DND-41 (cell line): ENCODE results near the gene ACSF3.

Source experiments
- ATAC-seq: fragments of 200-7000 bp; cut with Tn5 transposase; 3 replicates; pipeline ENCODE4 v1.9.1; 2021; ENCODE audit warnings: low read depth; ENCODE audit not compliant: insufficient read depth
- DNase-seq: peaks from one replicate; pipeline ENCODE4 v3.0.0-alpha.2; 2020
- H2AFZ ChIP-seq: 2 replicates; pipeline ENCODE4 v1.6.0; 2012; ENCODE audit warnings: low read depth, low read length
- H3K27ac ChIP-seq: 2 replicates; pipeline ENCODE4 v1.5.1; 2012; ENCODE audit warnings: low read length, inconsistent platforms
- H3K27me3 ChIP-seq: fragments of 200-600 bp; sonication (generic); 2 replicates; pipeline ENCODE4 v1.6.0; 2012; ENCODE audit warnings: low read length, mild to moderate bottlenecking, inconsistent platforms; ENCODE audit not compliant: insufficient read depth, poor library complexity
- H3K36me3 ChIP-seq: 2 replicates; pipeline ENCODE4 v1.5.1; 2012; ENCODE audit warnings: low read length, inconsistent platforms; ENCODE audit not compliant: insufficient read depth
- H3K4me1 ChIP-seq: 2 replicates; pipeline ENCODE4 v1.5.1; 2012; ENCODE audit warnings: mild to moderate bottlenecking, low read length; ENCODE audit not compliant: insufficient read depth
- H3K4me2 ChIP-seq: 2 replicates; pipeline ENCODE4 v1.6.0; 2012; ENCODE audit warnings: mild to moderate bottlenecking, moderate library complexity, low read length, inconsistent platforms; ENCODE audit not compliant: insufficient read depth
- H3K4me3 ChIP-seq, 2 experiments: fragments of 200-600 bp in 1 of 2; shearing (Covaris generic) in 1 of 2; 2 replicates each; pipeline ENCODE4 v1.5.1; 2012 to 2016; ENCODE audit warnings: inconsistent platforms in 2 of 2, low read length in 2 of 2, mild to moderate bottlenecking in 2 of 2, low read depth in 1 of 2, moderate library complexity in 1 of 2
- H3K79me2 ChIP-seq: 2 replicates; pipeline ENCODE4 v1.6.0; 2012; ENCODE audit warnings: low read length, inconsistent platforms; ENCODE audit not compliant: insufficient read depth
- H3K9ac ChIP-seq: 2 replicates; pipeline ENCODE4 v1.6.0; 2012; ENCODE audit warnings: low read depth, mild to moderate bottlenecking, inconsistent platforms, low read length, moderate library complexity
- H3K9me3 ChIP-seq: 2 replicates; pipeline ENCODE4 v1.5.1; 2012; ENCODE audit warnings: low read length, moderate library complexity, mild to moderate bottlenecking, inconsistent platforms; ENCODE audit not compliant: insufficient read depth, severe bottlenecking
- H4K20me1 ChIP-seq: 2 replicates; pipeline ENCODE4 v1.6.0; 2012; ENCODE audit warnings: low read length; ENCODE audit not compliant: insufficient read depth
- EZH2 ChIP-seq: IDR thresholded peaks from 3 replicates; pipeline ENCODE4 v1.6.1; 2012; ENCODE audit warnings: borderline replicate concordance, low read depth, mild to moderate bottlenecking, moderate library complexity, low read length, inconsistent platforms; ENCODE audit not compliant: severe bottlenecking
- TF ChIP-seq, protein P1 (sequence below): IDR thresholded peaks from 2 replicates; pipeline ENCODE4 v1.5.1; 2012; ENCODE audit warnings: borderline replicate concordance, low read length, moderate library complexity, mild to moderate bottlenecking; ENCODE audit not compliant: poor library complexity, severe bottlenecking; ENCODE audit errors: extremely low read depth

The ACSF3 gene

DNA sequence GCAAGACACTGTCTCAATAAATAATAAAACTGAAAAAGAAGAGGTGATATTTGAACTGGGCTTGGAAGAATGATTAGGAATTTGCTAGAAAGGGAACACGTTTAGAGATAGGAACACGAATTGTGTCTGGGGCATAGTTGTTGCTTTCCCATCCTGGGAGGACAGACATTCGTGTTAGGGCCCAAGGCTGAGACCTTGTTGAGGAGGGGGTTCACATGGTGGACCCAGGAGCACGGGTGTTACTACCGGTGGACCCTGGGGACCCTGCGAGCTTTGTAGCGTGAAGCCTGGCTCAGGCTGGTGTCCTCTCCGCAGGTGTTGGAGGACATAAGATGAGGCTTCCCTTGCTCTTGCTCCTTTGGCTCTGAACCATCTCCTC is 1.2 kb downstream of the ACSF3 start:
- H3K4me1 ChIP-seq: peaks cover 32% of the 10 kb centered on the region
- peak overlapping the region; percentile 56 to 72; a peak in 3 of 4 replicates for H3K4me3 ChIP-seq
- H3K9ac ChIP-seq: peak overlapping the region; percentile 93
- peaks cover 25% of the 10 kb centered on the region for H3K36me3 ChIP-seq
- H4K20me1 ChIP-seq: peaks cover 18% of the 10 kb centered on the region
- H3K9me3 ChIP-seq: no peaks in the 10 kb centered on the region
- H3K79me2 ChIP-seq: peaks cover 63% of the 10 kb centered on the region
- no peak overlapping the region for H2AFZ ChIP-seq
- H3K27me3 ChIP-seq: peaks cover 3% of the 10 kb centered on the region
- no peak for ATAC-seq
- peak overlapping the region; percentile 93 for H3K4me2 ChIP-seq
- no peak for TF ChIP-seq EZH2
- TF ChIP-seq, protein P1, sequence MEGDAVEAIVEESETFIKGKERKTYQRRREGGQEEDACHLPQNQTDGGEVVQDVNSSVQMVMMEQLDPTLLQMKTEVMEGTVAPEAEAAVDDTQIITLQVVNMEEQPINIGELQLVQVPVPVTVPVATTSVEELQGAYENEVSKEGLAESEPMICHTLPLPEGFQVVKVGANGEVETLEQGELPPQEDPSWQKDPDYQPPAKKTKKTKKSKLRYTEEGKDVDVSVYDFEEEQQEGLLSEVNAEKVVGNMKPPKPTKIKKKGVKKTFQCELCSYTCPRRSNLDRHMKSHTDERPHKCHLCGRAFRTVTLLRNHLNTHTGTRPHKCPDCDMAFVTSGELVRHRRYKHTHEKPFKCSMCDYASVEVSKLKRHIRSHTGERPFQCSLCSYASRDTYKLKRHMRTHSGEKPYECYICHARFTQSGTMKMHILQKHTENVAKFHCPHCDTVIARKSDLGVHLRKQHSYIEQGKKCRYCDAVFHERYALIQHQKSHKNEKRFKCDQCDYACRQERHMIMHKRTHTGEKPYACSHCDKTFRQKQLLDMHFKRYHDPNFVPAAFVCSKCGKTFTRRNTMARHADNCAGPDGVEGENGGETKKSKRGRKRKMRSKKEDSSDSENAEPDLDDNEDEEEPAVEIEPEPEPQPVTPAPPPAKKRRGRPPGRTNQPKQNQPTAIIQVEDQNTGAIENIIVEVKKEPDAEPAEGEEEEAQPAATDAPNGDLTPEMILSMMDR: no peak
- H3K27ac ChIP-seq: peak overlapping the region; percentile 80
- DNase-seq: no peak

DNA sequence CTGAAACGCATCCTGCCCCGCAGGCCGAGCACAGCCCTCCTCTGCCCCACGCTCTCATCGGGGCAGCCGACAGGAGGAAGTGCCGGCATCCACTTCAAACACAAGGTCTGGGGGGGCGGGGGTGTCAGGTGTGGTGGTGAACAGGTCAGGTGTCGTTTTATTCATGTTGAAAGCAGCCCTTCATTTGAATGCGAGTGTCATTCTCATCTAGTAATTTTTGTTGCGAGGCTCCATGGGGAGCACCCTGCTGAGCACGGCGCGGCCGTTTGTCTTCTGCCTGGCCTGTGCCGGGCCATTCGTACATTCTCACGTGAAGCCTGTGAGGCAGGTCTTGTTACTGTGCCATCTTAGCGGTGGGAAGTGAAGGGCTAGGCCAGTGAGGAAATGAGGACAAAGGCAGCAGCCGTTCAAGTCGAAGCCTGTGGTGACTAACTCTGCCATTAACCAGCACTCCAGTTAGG is 1.9 kb downstream of the ACSF3 start:
- no peak overlapping the region for H3K27ac ChIP-seq
- H3K4me3 ChIP-seq: peak overlapping the region in 1 of 2 experiments; percentile 72; a peak in 1 of 4 replicates
- no peak for TF ChIP-seq EZH2
- TF ChIP-seq, protein P1: no peak
- no peak overlapping the region; the same call in 1 of the 2 replicates for H3K9ac ChIP-seq
- peaks cover 32% of the 10 kb centered on the region for H3K4me1 ChIP-seq
- ATAC-seq (no peak), DNase-seq (no peak)
- H3K36me3 ChIP-seq: peaks cover 30% of the 10 kb centered on the region
- H4K20me1 ChIP-seq: peaks cover 23% of the 10 kb centered on the region
- peak overlapping the region; percentile 93; the same call in 1 of the 2 replicates for H3K4me2 ChIP-seq
- no peaks in the 10 kb centered on the region for H3K27me3 ChIP-seq
- peaks cover 70% of the 10 kb centered on the region for H3K79me2 ChIP-seq
- no peak overlapping the region for H2AFZ ChIP-seq
- no peaks in the 10 kb centered on the region for H3K9me3 ChIP-seq

DNA sequence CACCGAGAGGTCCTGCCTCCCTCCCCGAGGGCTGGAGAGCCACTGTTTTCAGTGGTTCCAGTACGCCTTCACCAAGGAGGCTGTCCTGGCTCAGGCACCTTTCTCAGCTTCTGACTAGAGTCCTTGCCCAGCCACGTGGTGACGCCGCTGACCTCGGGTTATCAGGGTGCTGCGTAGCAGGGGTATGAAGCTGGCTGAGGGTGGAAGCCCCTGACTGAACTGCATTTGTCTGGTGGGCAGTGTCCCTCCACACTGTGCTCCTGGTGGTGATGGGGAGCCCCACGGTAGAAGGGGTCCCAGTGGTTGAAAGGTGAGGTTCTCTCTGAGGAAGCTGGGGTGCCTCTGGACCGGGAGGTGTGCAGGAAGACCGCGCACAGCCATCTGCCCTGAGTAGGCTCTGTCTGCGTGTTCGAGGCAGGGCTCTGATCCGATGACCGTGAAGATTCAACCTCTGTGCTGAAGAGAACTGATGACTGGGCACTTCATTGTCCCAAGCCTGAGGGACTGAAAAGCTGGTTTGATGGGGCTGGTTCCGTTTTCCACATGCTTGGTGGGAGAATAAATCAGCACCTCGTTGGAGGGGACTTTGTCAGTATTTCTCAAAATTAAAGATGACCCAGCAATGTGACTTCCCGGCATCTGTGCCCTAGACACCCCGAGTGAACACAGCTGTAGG is 2.5 kb downstream of the ACSF3 start:
- Histone ChIP-seq H3K4me3 (no peak overlapping the region), H3K79me2 (peaks cover 72% of the 10 kb centered on the region), H3K4me2 (peak overlapping the region; percentile 93; the same call in 1 of the 2 replicates), H3K27me3 (no peaks in the 10 kb centered on the region), H4K20me1 (peaks cover 29% of the 10 kb centered on the region), H3K36me3 (peaks cover 37% of the 10 kb centered on the region), H3K9ac (no peak overlapping the region), H2AFZ (no peak overlapping the region), H3K4me1 (peaks cover 32% of the 10 kb centered on the region), H3K27ac (no peak overlapping the region), H3K9me3 (no peaks in the 10 kb centered on the region)
- DNase-seq (no peak), ATAC-seq (no peak)
- TF ChIP-seq, protein P1: no peak
- no peak for TF ChIP-seq EZH2
